Gastrocnemius medialis (tissue), 4 donors: ENCODE results near the gene TTC3.

Source experiments
- POLR2A ChIP-seq, 2 donors: fragments of 450-650 bp; IDR thresholded peaks; one replicate each; pipeline ENCODE4 v1.6.1; 2017; ENCODE audit warnings: antibody characterized with exemption in 2 of 2, mild to moderate bottlenecking in 2 of 2, moderate library complexity in 2 of 2
- TF ChIP-seq, protein P1 (sequence below), 5 experiments: fragments of 450-650 bp in 3 of 5; fragments of 200-600 bp in 2 of 5; sonication (generic) in 2 of 5; IDR thresholded peaks in 4 of 5; conservative IDR thresholded peaks in 1 of 5; 1 replicate in 4 of 5; 2 replicates in 1 of 5; pipeline ENCODE4 v1.5.1; 2016 to 2019; ENCODE audit warnings: antibody characterized with exemption in 5 of 5, mild to moderate bottlenecking in 3 of 5, moderate library complexity in 3 of 5

- TF ChIP-seq, protein P1, sequence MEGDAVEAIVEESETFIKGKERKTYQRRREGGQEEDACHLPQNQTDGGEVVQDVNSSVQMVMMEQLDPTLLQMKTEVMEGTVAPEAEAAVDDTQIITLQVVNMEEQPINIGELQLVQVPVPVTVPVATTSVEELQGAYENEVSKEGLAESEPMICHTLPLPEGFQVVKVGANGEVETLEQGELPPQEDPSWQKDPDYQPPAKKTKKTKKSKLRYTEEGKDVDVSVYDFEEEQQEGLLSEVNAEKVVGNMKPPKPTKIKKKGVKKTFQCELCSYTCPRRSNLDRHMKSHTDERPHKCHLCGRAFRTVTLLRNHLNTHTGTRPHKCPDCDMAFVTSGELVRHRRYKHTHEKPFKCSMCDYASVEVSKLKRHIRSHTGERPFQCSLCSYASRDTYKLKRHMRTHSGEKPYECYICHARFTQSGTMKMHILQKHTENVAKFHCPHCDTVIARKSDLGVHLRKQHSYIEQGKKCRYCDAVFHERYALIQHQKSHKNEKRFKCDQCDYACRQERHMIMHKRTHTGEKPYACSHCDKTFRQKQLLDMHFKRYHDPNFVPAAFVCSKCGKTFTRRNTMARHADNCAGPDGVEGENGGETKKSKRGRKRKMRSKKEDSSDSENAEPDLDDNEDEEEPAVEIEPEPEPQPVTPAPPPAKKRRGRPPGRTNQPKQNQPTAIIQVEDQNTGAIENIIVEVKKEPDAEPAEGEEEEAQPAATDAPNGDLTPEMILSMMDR (IDR thresholded peaks at IDR 0.05 in 4 of 5, conservative IDR thresholded peaks at IDR 0.05 in 1 of 5), result no peak
- no peak for TF ChIP-seq POLR2A (IDR thresholded peaks at IDR 0.05)
Measured at GRCh38 chr21:37230632-37231248, 157.7 kb downstream of the TTC3 start.
